ENCODE measurements around the gene SLC43A1.

The SLC43A1 gene

GRCh38 chr11:57460022-57460757 is 55.3 kb downstream of the SLC43A1 start, which contains the start of gene RTN4RL2:
Gene RTN4RL2, plus strand, starts transcription at chr11:57460528. Its CDS starts 338 bp downstream, at chr11:57460866.
- DNase-seq (ENCODE audit: low read depth) = peak; percentile 57
- TF ChIP-seq, protein P1, sequence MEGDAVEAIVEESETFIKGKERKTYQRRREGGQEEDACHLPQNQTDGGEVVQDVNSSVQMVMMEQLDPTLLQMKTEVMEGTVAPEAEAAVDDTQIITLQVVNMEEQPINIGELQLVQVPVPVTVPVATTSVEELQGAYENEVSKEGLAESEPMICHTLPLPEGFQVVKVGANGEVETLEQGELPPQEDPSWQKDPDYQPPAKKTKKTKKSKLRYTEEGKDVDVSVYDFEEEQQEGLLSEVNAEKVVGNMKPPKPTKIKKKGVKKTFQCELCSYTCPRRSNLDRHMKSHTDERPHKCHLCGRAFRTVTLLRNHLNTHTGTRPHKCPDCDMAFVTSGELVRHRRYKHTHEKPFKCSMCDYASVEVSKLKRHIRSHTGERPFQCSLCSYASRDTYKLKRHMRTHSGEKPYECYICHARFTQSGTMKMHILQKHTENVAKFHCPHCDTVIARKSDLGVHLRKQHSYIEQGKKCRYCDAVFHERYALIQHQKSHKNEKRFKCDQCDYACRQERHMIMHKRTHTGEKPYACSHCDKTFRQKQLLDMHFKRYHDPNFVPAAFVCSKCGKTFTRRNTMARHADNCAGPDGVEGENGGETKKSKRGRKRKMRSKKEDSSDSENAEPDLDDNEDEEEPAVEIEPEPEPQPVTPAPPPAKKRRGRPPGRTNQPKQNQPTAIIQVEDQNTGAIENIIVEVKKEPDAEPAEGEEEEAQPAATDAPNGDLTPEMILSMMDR (conservative IDR thresholded peaks at IDR 0.05; ENCODE audit: control insufficient read depth, insufficient read depth, low read depth, low read length) = peak; percentile 5
- peak within 1 kb of the TSS; percentile 38 for H3K4me3 ChIP-seq (ENCODE audit: control insufficient read depth, low read depth, low read length)

DNA sequence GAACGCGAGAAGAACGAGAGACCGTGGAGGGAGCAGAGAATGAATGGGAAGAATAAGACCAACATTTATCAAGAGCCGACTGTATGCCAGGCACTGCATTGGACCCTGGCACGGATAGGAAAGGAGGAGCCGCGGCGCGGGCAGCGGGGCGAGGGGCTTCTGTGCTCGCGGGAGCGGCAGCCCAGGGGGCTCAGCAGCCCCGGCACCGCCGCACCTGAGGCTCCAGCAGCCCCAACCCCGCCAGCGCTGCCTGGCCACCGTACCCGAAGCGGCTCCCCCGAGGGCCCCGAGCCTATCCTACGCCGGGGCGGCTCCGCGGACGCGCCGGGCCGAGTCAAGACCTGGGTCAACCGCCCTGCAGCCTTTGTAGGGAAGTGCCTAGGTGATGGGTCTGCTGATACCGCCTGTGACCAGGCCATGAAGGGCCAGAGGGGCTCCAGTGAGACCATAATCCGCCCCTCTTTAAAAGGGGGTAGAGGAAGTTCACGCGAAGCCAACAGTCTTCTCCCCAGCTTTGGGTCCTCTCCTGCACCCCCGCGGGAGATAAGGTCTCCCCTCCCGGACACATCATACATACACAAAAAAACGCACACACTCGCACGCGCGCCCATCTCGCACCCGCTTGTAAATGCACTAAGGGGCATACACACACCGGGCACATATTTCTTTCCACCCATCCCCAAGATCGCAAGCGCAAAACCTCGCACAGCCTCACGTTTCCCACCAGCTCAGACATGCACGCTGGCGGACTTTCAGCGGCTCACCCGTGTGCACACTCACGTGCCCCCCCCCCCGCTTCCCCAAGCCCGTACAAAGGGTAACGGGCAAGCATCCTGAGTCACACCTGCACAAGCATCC is 56.1 kb downstream of the SLC43A1 start:
- no peak for DNase-seq (ENCODE audit: low read depth)
- peak overlapping the region; percentile 38 for H3K4me3 ChIP-seq (ENCODE audit: control insufficient read depth, low read depth, low read length)
- TF ChIP-seq, protein P1 (conservative IDR thresholded peaks at IDR 0.05; ENCODE audit: control insufficient read depth, insufficient read depth, low read depth, low read length) = no peak

- TF ChIP-seq, protein P1 (conservative IDR thresholded peaks at IDR 0.05; ENCODE audit: control insufficient read depth, insufficient read depth, low read depth, low read length) = peak; percentile 63
- DNase-seq (ENCODE audit: low read depth) = peak; percentile 30
- H3K4me3 ChIP-seq (ENCODE audit: control insufficient read depth, low read depth, low read length) = peak overlapping the region; percentile 36
These were observed 56.9 kb downstream of the SLC43A1 start for GRCh38 chr11:57458410-57459163.

DNA sequence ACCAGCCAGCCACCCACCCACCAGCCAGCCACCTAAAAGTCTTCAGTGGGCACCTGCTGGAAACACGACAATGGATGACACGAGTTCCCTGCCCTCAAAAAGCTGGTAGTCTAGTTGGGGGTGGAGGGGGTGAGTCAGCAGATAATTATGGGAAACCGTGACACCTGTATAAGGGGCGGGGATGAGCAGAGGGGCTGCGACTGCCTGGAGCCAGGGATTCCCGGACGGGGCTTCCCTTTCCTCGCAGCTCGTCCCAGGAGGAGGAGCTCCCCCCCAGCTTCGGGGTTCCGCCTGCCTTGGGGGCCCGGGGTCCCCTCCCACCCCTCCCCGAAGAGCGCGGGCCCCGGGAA is 57.5 kb downstream of the SLC43A1 start:
- no peak for DNase-seq (ENCODE audit: low read depth)
- TF ChIP-seq, protein P1 (conservative IDR thresholded peaks at IDR 0.05; ENCODE audit: control insufficient read depth, insufficient read depth, low read depth, low read length) = no peak
- H3K4me3 ChIP-seq (ENCODE audit: control insufficient read depth, low read depth, low read length) = no peak overlapping the region

- no peak for DNase-seq (ENCODE audit: low read depth)
- H3K4me3 ChIP-seq (ENCODE audit: control insufficient read depth, low read depth, low read length) = no peak overlapping the region
- TF ChIP-seq, protein P1 (conservative IDR thresholded peaks at IDR 0.05; ENCODE audit: control insufficient read depth, insufficient read depth, low read depth, low read length) = no peak
These were observed 57.9 kb downstream of the SLC43A1 start for GRCh38 chr11:57457643-57458023.

GRCh38 chr11:57456960-57457642 is 58.4 kb downstream of the SLC43A1 start:
- TF ChIP-seq, protein P1 (conservative IDR thresholded peaks at IDR 0.05; ENCODE audit: control insufficient read depth, insufficient read depth, low read depth, low read length) = peak; percentile 97
- DNase-seq (ENCODE audit: low read depth) = peak; percentile 84
- H3K4me3 ChIP-seq (ENCODE audit: control insufficient read depth, low read depth, low read length) = no peak overlapping the region
